ENCODE results near the gene DLGAP4.

DLGAP4 gene

DNA sequence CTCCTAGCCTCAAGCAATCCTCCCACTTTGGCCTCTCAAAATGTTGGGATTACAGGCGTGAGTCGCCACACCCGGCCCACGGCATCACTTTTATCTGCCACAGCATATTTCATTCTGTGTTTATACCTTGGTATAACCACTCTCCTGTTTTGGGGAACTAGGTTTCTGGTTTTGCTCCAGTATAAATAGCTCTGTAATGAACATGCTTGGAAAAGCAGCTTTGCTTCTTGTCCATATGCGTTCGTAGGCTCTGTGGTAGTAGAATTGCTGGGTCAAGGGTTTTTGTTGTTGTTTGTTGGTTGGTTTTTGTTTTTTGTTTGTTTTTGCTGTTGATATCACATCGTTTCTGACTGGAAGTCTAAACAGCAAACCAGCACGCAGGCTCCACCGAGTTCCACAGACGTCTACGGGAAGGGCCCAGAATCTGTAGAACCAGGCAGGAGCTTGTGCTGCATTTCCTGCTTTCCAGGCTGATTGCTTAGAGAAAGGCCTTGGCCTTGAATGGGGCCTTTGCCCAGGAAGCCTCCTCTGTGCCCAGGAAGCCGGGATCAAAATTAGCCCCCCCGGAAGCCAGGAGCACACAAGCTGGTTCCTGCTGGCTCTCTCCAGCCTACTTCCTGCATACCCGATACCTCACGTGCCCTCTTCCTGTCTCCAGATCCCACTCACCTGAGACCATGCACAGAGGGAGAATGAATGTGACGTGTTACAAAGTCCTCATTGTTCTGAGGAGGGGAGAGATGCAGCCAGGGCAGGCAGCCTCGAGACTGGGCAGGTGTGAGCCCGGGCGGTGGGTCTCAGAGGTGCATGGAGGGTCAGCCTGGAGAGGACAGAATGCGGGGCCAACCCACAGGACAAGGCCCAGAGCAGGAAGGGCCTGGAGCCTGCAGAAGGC is 35.1 kb upstream of the DLGAP4 start:
- H3K4me1 Mint-ChIP-seq: peaks cover 10% of the 10 kb centered on the region
- H3K9me3 Mint-ChIP-seq: no peaks in the 10 kb centered on the region
- peaks cover 20% of the 10 kb centered on the region for H3K27me3 Mint-ChIP-seq (ENCODE audit: low read depth, poor library complexity)
- no peaks in the 10 kb centered on the region for H3K36me3 Mint-ChIP-seq (ENCODE audit: low read depth)
- TF ChIP-seq, protein P1, sequence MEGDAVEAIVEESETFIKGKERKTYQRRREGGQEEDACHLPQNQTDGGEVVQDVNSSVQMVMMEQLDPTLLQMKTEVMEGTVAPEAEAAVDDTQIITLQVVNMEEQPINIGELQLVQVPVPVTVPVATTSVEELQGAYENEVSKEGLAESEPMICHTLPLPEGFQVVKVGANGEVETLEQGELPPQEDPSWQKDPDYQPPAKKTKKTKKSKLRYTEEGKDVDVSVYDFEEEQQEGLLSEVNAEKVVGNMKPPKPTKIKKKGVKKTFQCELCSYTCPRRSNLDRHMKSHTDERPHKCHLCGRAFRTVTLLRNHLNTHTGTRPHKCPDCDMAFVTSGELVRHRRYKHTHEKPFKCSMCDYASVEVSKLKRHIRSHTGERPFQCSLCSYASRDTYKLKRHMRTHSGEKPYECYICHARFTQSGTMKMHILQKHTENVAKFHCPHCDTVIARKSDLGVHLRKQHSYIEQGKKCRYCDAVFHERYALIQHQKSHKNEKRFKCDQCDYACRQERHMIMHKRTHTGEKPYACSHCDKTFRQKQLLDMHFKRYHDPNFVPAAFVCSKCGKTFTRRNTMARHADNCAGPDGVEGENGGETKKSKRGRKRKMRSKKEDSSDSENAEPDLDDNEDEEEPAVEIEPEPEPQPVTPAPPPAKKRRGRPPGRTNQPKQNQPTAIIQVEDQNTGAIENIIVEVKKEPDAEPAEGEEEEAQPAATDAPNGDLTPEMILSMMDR (IDR thresholded peaks at IDR 0.05): no peak
- no peak overlapping the region for H3K4me3 Mint-ChIP-seq
- no peak overlapping the region for H3K27ac Mint-ChIP-seq
- no peak for DNase-seq

DNA sequence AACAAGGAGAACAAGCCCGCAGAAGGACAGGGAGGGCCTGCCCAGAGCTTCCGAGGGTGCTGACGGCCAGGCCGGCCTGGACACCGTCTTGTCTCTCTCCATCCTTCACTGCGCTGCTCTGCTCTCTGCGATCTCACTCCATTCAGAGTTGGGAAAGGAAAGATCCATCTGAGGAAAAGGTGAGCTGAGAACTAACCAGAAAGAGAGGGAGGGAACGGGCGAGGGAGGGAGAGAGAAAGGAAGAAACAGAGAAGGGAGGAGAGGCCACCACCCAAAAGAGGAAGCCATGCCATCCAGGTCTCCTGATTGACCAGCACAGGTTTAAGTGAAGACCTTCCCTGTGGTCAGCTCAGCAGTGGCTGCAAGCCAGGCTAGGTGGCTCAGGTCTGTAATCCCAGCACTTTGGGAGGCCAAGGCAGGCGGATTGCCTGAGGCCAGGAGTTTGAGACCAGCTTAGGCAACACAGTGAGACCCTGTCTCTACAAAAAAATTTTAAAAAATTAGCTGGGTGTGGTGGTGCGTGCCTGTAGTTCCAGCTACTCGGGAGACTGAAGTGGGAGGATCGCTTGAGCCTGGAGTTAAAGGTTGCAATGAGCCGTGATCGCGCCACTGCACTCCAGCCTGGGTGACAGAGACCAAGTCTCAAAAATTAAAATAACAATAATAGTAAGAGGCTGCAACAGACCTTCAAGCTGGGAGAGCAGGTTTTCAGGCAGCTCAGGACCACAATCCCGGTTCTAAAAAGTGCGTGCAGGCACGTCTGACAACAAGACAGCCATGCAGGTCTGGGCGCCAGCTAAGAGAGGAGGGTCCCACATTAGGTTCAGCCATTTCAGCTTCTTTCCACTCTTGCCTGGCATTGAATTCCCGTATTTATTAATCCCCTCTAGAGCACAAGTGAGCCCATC is 34.2 kb upstream of the DLGAP4 start:
- no peak overlapping the region for H3K4me3 Mint-ChIP-seq
- no peaks in the 10 kb centered on the region for H3K36me3 Mint-ChIP-seq (ENCODE audit: low read depth)
- no peak overlapping the region for H3K27ac Mint-ChIP-seq

DNA sequence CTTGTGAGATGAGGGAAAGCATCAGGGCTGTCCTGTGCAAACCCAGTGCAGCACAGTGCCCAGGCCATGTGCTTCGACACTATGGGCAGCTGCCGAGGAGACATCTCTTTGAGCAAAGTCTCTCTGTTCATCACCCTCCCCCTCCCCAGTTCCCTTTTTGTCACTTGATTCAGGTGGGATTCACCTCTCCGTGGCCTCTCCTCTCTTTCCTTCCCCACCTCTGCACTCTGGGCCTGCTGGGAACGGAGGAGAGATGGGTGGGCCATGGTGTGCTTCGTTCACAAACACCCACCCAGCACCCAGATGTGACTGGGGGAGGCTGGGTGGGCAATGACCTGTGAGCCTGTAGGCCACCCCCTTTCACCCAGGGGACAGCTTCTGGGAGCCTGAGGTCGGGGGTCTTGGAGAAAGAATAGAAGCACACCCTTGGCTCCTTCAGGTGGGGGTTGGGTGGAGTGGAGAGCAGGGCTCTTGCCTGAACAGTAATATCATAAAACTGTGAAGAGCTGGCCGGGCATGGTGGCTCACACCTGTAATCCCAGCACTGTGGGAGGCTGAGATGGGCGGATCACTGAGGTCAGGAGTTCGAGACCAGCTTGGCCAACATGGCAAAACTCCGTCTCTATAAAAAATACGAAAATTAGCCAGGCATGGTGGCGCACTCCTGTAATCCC is 33.5 kb upstream of the DLGAP4 start:
- TF ChIP-seq, protein P1 (IDR thresholded peaks at IDR 0.05): no peak
- Mint-ChIP-seq H3K4me3 (no peak overlapping the region), H3K36me3 (ENCODE audit: low read depth) (no peaks in the 10 kb centered on the region), H3K9me3 (no peaks in the 10 kb centered on the region), H3K4me1 (peaks cover 10% of the 10 kb centered on the region), H3K27me3 (ENCODE audit: low read depth, poor library complexity) (peaks cover 29% of the 10 kb centered on the region), H3K27ac (no peak overlapping the region)
- no peak for DNase-seq

More for the DNA sequence above, 34.2 kb upstream of the DLGAP4 start:
- no peaks in the 10 kb centered on the region for H3K9me3 Mint-ChIP-seq
- peaks cover 23% of the 10 kb centered on the region for H3K27me3 Mint-ChIP-seq (ENCODE audit: low read depth, poor library complexity)
- TF ChIP-seq, protein P1 (IDR thresholded peaks at IDR 0.05): no peak
- DNase-seq: no peak
- peaks cover 10% of the 10 kb centered on the region for H3K4me1 Mint-ChIP-seq

DNA sequence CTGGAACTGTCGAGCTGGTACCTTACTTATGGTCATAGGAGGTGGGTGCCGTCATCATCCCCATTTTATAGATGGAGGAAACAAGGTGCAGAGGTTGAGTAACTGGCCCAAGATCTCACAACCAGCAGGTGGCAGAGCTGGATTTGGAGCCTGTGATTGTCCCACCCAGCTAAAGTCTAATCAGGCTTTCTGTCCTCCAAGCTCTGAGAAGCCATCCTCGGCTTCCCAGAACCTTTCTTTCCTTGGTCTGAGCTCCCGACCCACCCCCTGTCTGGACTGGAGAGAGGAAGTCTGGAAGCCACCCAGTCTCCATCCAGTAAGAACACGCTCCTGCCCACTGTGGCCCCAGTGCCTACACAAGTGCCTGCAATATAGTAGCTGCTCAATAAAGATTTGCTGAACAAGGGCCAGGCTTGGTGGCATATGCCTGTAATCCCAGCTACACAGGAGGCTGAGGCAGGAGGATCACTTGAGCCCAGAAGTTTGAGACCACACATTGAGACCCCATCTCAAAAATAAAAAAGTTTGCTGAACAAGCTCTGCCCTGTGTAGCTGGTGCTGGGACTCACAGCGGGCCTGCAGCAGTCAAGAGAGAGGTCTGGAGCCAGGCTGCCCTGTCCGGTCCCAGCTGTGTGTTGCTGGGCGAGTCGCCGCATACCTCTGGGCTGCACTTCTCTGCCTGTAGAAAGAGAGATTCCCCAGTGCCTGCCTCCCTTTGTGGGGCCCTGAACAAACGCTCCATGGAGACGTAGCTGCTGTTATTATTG is 32.5 kb upstream of the DLGAP4 start:
- TF ChIP-seq, protein P1 (IDR thresholded peaks at IDR 0.05): no peak
- Mint-ChIP-seq H3K9me3 (no peaks in the 10 kb centered on the region), H3K4me3 (no peak overlapping the region), H3K36me3 (ENCODE audit: low read depth) (no peaks in the 10 kb centered on the region), H3K4me1 (peaks cover 8% of the 10 kb centered on the region), H3K27ac (no peak overlapping the region), H3K27me3 (ENCODE audit: low read depth, poor library complexity) (peaks cover 34% of the 10 kb centered on the region)
- DNase-seq: no peak

DNA sequence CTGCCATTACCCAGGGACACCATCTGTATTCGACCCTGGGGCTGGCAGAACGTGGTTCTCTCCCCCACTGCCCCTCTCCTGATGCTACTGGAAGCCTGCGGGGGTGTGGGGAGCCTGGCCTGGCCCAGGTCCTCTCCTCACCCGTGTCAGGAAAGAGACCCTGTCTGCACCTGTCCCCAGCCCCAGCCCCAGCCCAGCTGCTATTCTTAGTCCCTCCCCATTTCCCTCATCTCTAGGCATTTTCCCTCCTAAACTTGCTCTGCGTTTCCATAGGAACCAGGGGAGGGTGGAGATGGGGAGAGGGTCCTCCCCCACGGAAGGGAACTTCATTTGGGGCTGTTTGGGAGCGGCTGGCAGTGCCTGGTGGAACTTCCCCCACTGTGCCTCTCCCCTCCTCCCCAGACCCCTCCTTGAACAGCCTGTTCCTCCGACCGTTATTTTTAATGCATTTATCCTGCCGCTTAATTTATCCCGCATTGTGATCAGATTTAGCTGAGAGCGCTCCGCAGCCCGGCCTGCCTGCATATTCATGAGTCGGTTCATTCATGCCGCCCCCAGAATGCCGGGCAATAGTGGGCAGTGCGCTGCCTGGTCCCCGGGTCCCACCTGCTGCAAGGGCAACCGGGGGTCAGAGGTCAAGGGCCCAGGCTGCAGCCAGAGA is 31.8 kb upstream of the DLGAP4 start:
- Mint-ChIP-seq H3K27me3 (ENCODE audit: low read depth, poor library complexity) (peaks cover 34% of the 10 kb centered on the region), H3K36me3 (ENCODE audit: low read depth) (no peaks in the 10 kb centered on the region), H3K27ac (no peak overlapping the region), H3K4me3 (no peak overlapping the region), H3K9me3 (no peaks in the 10 kb centered on the region), H3K4me1 (peaks cover 6% of the 10 kb centered on the region)
- TF ChIP-seq, protein P1 (IDR thresholded peaks at IDR 0.05): no peak
- no peak for DNase-seq
